HCT116 (cell line): Measurements from ENCODE around the gene FRMD4A. TPM values are rescaled to one million over a fixed set of nuclear protein-coding genes. Genes with fewer than 3 reads are reported as not detected.

ENCODE experiments used
- ATAC-seq: fragments of 200-7000 bp; cut with Tn5 transposase; 2 replicates; pipeline ENCODE4 v1.9.1; 2020; ENCODE audit warnings: mild to moderate bottlenecking, moderate library complexity
- BruUV-seq: library from RNA; stranded (reverse); fragments of 400-500 nt; replicated peaks from 2 replicates; lab custom pipeline; 2021; lab: Mats Ljungman, UMichigan
- CTCF ChIA-PET: fragments of 300-600 bp; sonication (Branson Sonifier 250); formaldehyde crosslinking; loops from one replicate; lab custom pipeline; 2021; ENCODE audit warnings: antibody characterized with exemption; lab: Charles Lee
- POLR2A ChIA-PET: fragments of 300-600, 350-600 bp; sonication (Branson Sonifier 250); formaldehyde crosslinking; loops from one replicate; lab custom pipeline; 2021; ENCODE audit warnings: antibody characterized with exemption; lab: Charles Lee
- RAD21 ChIA-PET, 2 experiments: fragments of 300-600 bp; sonication (Branson Sonifier 250); formaldehyde crosslinking; loops; one replicate each; lab custom pipeline; 2023; ENCODE audit warnings: low total read pairs in 2 of 2; ENCODE audit not compliant: uncharacterized antibody in 2 of 2, unreplicated experiment in 2 of 2, low non-redundant PET in 1 of 2; lab: Charles Lee
- DNase-seq: peaks from one replicate; pipeline ENCODE4 v3.0.0-alpha.2; 2010; ENCODE audit warnings: low read depth, low spot score
- H2AFZ ChIP-seq: fragments of 200-600 bp; shearing (Covaris generic), sonication (generic); 2 replicates; pipeline ENCODE4 v1.6.1; 2017; ENCODE audit warnings: low read depth, mixed run types, mixed read lengths, antibody characterized with exemption, low read length; ENCODE audit not compliant: poor library complexity, severe bottlenecking
- H3K27ac ChIP-seq: 2 replicates; pipeline ENCODE4 v1.5.1; 2012; ENCODE audit warnings: low read depth, low read length
- H3K27me3 ChIP-seq: fragments of 200-600 bp; sonication (generic); 2 replicates; pipeline ENCODE4 v1.6.1; 2016; ENCODE audit warnings: mixed run types, low read length, mixed read lengths; ENCODE audit not compliant: insufficient read depth
- H3K36me3 ChIP-seq, 2 experiments: fragments of 200-500 bp in 1 of 2; fragments of 200-600 bp in 1 of 2; sonication (Bioruptor generic) in 1 of 2; sonication (generic) in 1 of 2; 2 replicates each; pipeline versions ENCODE4 v1.5.1 to v1.6.1; 2014 to 2016; ENCODE audit warnings: low read length in 2 of 2, inconsistent platforms in 1 of 2, mixed read lengths in 1 of 2, mixed run types in 1 of 2; ENCODE audit not compliant: insufficient read depth in 2 of 2, control insufficient read depth in 1 of 2
- H3K4me1 ChIP-seq, 2 experiments: fragments of 200-600 bp in 1 of 2; sonication (generic) in 1 of 2; 2 replicates each; pipeline versions ENCODE4 v1.5.1 to v1.6.1; 2012 to 2017; ENCODE audit warnings: low read length in 2 of 2, inconsistent platforms in 1 of 2, mild to moderate bottlenecking in 1 of 2, mixed read lengths in 1 of 2, mixed run types in 1 of 2, moderate library complexity in 1 of 2; ENCODE audit not compliant: insufficient read depth in 2 of 2, control insufficient read depth in 1 of 2
- H3K4me2 ChIP-seq: fragments of 200-600 bp; sonication (generic); 2 replicates; pipeline ENCODE4 v1.6.1; 2017; ENCODE audit warnings: mixed run types, low read length, mixed read lengths
- H3K4me3 ChIP-seq, 2 experiments: fragments of 200-600 bp in 1 of 2; sonication (generic) in 1 of 2; replicated peaks in 1 of 2; 2 replicates each; pipeline ENCODE4 v1.5.1; 2011 to 2016; ENCODE audit warnings: low read length in 2 of 2, control low read depth in 1 of 2, low read depth in 1 of 2, mild to moderate bottlenecking in 1 of 2, mixed read lengths in 1 of 2, mixed run types in 1 of 2
- H3K79me2 ChIP-seq: fragments of 200-600 bp; sonication (generic); 2 replicates; pipeline ENCODE4 v1.6.1; 2017; ENCODE audit warnings: mild to moderate bottlenecking, mixed run types, low read length, moderate library complexity, mixed read lengths; ENCODE audit not compliant: insufficient read depth
- H3K9ac ChIP-seq: fragments of 200-600 bp; sonication (generic); 2 replicates; pipeline ENCODE4 v1.6.1; 2016; ENCODE audit warnings: low read length, mixed read lengths
- H3K9me2 ChIP-seq: fragments of 200-600 bp; sonication (generic), shearing (Covaris generic); 2 replicates; pipeline ENCODE4 v1.6.1; 2017; ENCODE audit warnings: mixed run types, mild to moderate bottlenecking, moderate library complexity; ENCODE audit not compliant: insufficient read depth
- H3K9me3 ChIP-seq, 2 experiments: fragments of 200-500 bp in 1 of 2; fragments of 200-600 bp in 1 of 2; sonication (Bioruptor generic) in 1 of 2; sonication (generic) in 1 of 2; 2 replicates each; pipeline ENCODE4 v1.6.1; 2014 to 2017; ENCODE audit warnings: low read length in 2 of 2, mixed read lengths in 2 of 2, inconsistent platforms in 1 of 2, low read depth in 1 of 2, mild to moderate bottlenecking in 1 of 2, mixed run types in 1 of 2, moderate library complexity in 1 of 2; ENCODE audit not compliant: control insufficient read depth in 1 of 2, insufficient read depth in 1 of 2
- H4K20me1 ChIP-seq: fragments of 200-600 bp; sonication (generic), shearing (Covaris generic); 2 replicates; pipeline ENCODE4 v1.6.1; 2017; ENCODE audit warnings: mixed run types, mild to moderate bottlenecking, moderate library complexity; ENCODE audit not compliant: insufficient read depth
- EGR1 ChIP-seq: IDR thresholded peaks from 2 replicates; pipeline ENCODE4 v1.6.1; 2012; ENCODE audit warnings: low read depth
- EZH2 ChIP-seq: fragments of 200-600 bp; sonication (generic); IDR thresholded peaks from 2 replicates; pipeline ENCODE4 v1.6.1; 2017; ENCODE audit warnings: antibody characterized with exemption, mixed run types
- EZH2phosphoT487 ChIP-seq: fragments of 200-600 bp; IDR thresholded peaks from 2 replicates; pipeline ENCODE4 v1.6.1; 2018; ENCODE audit warnings: antibody characterized with exemption, borderline replicate concordance
- FOSL1 ChIP-seq: IDR thresholded peaks from 2 replicates; pipeline ENCODE4 v1.6.1; 2012; ENCODE audit warnings: low read depth
- JUND ChIP-seq: IDR thresholded peaks from 2 replicates; pipeline ENCODE4 v1.6.1; 2012
- POLR2AphosphoS5 ChIP-seq: IDR thresholded peaks from 2 replicates; pipeline ENCODE4 v1.6.1; 2011; ENCODE audit warnings: mild to moderate bottlenecking, low read depth, low read length, moderate library complexity
- SIN3A ChIP-seq: IDR thresholded peaks from 2 replicates; pipeline ENCODE4 v1.6.1; 2012; ENCODE audit warnings: low read depth
- SP1 ChIP-seq: IDR thresholded peaks from 2 replicates; pipeline ENCODE4 v1.6.1; 2012; ENCODE audit warnings: low read depth
- SRF ChIP-seq: IDR thresholded peaks from 2 replicates; pipeline ENCODE4 v1.6.1; 2012; ENCODE audit warnings: low read depth
- TCF7L2 ChIP-seq: IDR thresholded peaks from 2 replicates; pipeline ENCODE4 v1.7.0; 2011; ENCODE audit warnings: borderline replicate concordance, inconsistent platforms; ENCODE audit not compliant: insufficient read depth, insufficient read length; ENCODE audit errors: extremely low read depth
- YY1 ChIP-seq: IDR thresholded peaks from 2 replicates; pipeline ENCODE4 v1.6.1; 2011; ENCODE audit warnings: low read length, low read depth, moderate library complexity, mild to moderate bottlenecking; ENCODE audit not compliant: insufficient replicate concordance; ENCODE audit errors: extremely low read depth
- ZFX ChIP-seq: fragments of 450-650 bp; IDR thresholded peaks from 2 replicates; pipeline ENCODE4 v1.6.1; 2017
- ZNF274 ChIP-seq: fragments of 200-500 bp; sonication (Bioruptor generic); IDR thresholded peaks from 2 replicates; pipeline ENCODE4 v1.6.1; 2014; ENCODE audit warnings: mild to moderate bottlenecking, low read depth, low read length, inconsistent platforms
- intact Hi-C: fragments of 100-400 bp; cut with micrococcal nuclease; formaldehyde crosslinking; loops from 2 replicates; pipeline ENCODE4 v1.10.0; 2022
- total RNA-seq: library from RNA; stranded (reverse); gene quantifications from one replicate; pipeline ENCODE4 v1.2.1, GENCODE V29; 2021; ENCODE audit not compliant: unreplicated experiment
- TF ChIP-seq, protein P1 (sequence below), 3 experiments: fragments of 200-600 bp in 1 of 3; sonication (generic) in 1 of 3; IDR thresholded peaks in 2 of 3; conservative IDR thresholded peaks in 1 of 3; 2 replicates each; pipeline ENCODE4 v1.5.1; 2012 to 2017; ENCODE audit warnings: low read depth in 2 of 3, low read length in 2 of 3, antibody characterized with exemption in 1 of 3, borderline replicate concordance in 1 of 3, control low read depth in 1 of 3, mild to moderate bottlenecking in 1 of 3, mixed read lengths in 1 of 3, mixed run types in 1 of 3, moderate library complexity in 1 of 3; ENCODE audit not compliant: insufficient read depth in 1 of 3
- TF ChIP-seq, protein P2 (sequence below): IDR thresholded peaks from 2 replicates; pipeline ENCODE4 v1.6.1; 2012; ENCODE audit warnings: low read depth

The FRMD4A gene
- total RNA-seq, 1 experiment from 2014 or later: 0.20 TPM

DNA sequence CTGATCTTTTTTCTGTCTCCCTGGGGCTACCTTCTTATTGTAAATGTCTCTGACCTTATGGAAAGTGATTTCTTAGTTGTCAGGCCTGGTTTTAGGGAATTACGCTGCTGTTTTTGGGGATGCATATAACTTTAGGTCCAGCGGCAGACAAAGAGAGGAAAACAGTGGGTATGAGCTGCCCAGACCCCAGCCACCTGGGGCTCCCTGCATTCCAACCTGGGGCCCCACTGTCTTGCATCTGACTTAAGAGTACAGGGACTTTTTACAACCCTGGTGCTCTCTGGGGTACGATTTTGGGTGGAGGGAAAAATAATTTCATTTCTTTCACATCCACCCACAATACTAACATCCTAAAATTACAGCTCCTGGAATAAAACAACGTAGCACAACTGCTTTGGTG, 624.5 kb downstream of the FRMD4A start:
- Histone ChIP-seq H3K27ac (no peak overlapping the region), H3K4me1 (peaks cover 5 to 10% of the 10 kb centered on the region in 2 experiments; a peak in 3 of 4 replicates)

DNA sequence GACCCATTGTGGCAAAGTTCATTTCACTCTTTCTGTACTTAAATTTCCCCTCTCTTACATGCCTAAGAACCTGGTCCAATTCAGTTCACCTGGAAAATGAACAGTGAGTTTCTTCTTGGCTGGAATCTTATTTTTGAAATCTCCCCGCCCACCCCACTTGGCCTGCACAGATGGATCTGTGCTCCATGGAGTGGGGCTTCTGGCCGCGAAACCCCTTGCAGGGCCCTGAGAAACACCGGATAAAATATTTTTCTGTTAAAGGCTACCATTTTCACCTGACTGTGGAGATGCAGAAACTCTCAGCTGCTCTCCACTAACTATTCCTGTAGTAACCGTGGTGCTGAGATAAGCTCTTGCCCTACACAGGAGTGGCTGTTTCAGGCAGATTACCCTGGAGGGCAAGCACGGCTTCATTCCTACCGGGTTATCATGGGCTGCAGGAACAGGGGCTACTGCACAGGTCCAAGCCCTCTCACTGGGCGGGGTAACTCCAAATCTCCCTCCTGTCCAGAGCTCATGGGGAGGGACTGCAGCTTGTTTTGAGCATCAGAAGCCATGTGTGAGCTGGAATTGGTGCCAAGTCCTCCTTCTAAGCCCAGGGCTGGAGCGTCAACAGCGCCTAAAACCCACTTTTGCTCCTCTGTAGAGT, 625.1 kb downstream of the FRMD4A start:
- POLR2A ChIA-PET: no interaction called here
- Histone ChIP-seq H3K4me2 (no peak overlapping the region), H2AFZ (no peak overlapping the region), H3K27ac (no peak overlapping the region), H3K4me1 (peaks cover 5 to 10% of the 10 kb centered on the region in 2 experiments; a peak in 3 of 4 replicates), H3K79me2 (no peaks in the 10 kb centered on the region), H3K4me3 (no peak overlapping the region), H3K27me3 (no peaks in the 10 kb centered on the region), H3K9ac (no peak overlapping the region), H4K20me1 (no peaks in the 10 kb centered on the region), H3K36me3 (no peaks in the 10 kb centered on the region), H3K9me2 (no peaks in the 10 kb centered on the region)
- RAD21 ChIA-PET: no interaction called here
- BruUV-seq: no TSS peak
- CTCF ChIA-PET: no interaction called here
- DNase-seq: no peak
- ATAC-seq: no peak
- TF ChIP-seq ZNF274 (no peak), POLR2AphosphoS5 (no peak), SRF (no peak), EGR1 (no peak), SIN3A (no peak), YY1 (no peak), TCF7L2 (no peak), ZFX (no peak), EZH2 (no peak), SP1 (no peak), FOSL1 (no peak)
- TF ChIP-seq, protein P1, sequence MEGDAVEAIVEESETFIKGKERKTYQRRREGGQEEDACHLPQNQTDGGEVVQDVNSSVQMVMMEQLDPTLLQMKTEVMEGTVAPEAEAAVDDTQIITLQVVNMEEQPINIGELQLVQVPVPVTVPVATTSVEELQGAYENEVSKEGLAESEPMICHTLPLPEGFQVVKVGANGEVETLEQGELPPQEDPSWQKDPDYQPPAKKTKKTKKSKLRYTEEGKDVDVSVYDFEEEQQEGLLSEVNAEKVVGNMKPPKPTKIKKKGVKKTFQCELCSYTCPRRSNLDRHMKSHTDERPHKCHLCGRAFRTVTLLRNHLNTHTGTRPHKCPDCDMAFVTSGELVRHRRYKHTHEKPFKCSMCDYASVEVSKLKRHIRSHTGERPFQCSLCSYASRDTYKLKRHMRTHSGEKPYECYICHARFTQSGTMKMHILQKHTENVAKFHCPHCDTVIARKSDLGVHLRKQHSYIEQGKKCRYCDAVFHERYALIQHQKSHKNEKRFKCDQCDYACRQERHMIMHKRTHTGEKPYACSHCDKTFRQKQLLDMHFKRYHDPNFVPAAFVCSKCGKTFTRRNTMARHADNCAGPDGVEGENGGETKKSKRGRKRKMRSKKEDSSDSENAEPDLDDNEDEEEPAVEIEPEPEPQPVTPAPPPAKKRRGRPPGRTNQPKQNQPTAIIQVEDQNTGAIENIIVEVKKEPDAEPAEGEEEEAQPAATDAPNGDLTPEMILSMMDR (IDR thresholded peaks at IDR 0.05 in 2 of 3, conservative IDR thresholded peaks at IDR 0.05 in 1 of 3; ENCODE audit: borderline replicate concordance in 1 of 3, insufficient read depth in 1 of 3, low read depth in 2 of 3, low read length in 2 of 3): no peak
- TF ChIP-seq, protein P2, sequence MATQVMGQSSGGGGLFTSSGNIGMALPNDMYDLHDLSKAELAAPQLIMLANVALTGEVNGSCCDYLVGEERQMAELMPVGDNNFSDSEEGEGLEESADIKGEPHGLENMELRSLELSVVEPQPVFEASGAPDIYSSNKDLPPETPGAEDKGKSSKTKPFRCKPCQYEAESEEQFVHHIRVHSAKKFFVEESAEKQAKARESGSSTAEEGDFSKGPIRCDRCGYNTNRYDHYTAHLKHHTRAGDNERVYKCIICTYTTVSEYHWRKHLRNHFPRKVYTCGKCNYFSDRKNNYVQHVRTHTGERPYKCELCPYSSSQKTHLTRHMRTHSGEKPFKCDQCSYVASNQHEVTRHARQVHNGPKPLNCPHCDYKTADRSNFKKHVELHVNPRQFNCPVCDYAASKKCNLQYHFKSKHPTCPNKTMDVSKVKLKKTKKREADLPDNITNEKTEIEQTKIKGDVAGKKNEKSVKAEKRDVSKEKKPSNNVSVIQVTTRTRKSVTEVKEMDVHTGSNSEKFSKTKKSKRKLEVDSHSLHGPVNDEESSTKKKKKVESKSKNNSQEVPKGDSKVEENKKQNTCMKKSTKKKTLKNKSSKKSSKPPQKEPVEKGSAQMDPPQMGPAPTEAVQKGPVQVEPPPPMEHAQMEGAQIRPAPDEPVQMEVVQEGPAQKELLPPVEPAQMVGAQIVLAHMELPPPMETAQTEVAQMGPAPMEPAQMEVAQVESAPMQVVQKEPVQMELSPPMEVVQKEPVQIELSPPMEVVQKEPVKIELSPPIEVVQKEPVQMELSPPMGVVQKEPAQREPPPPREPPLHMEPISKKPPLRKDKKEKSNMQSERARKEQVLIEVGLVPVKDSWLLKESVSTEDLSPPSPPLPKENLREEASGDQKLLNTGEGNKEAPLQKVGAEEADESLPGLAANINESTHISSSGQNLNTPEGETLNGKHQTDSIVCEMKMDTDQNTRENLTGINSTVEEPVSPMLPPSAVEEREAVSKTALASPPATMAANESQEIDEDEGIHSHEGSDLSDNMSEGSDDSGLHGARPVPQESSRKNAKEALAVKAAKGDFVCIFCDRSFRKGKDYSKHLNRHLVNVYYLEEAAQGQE: no peak
- TF ChIP-seq, all 23 proteins: peak for 0
- intact Hi-C loops: no loop called here
- H3K9me3 ChIP-seq: no peaks in the 10 kb centered on the region

More for the DNA sequence above, 624.5 kb downstream of the FRMD4A start:
- ChIA-PET POLR2A (no interaction called here), RAD21 (no interaction called here), CTCF (no interaction called here)
- intact Hi-C loops: no loop called here
- Histone ChIP-seq H3K79me2 (no peaks in the 10 kb centered on the region), H3K9ac (no peak overlapping the region), H3K4me3 (no peak overlapping the region), H3K9me2 (no peaks in the 10 kb centered on the region), H3K27me3 (no peaks in the 10 kb centered on the region), H3K9me3 (no peaks in the 10 kb centered on the region), H3K4me2 (no peak overlapping the region), H4K20me1 (no peaks in the 10 kb centered on the region), H3K36me3 (no peaks in the 10 kb centered on the region), H2AFZ (no peak overlapping the region)
- TF ChIP-seq EZH2 (no peak), POLR2AphosphoS5 (no peak), EZH2phosphoT487 (no peak), JUND (no peak)
- DNase-seq (no peak), ATAC-seq (no peak)
- no TSS peak for BruUV-seq
